OCI-LY1 (cell line): ENCODE data around the gene RESP18.

ENCODE experiments used
- EZH2 ChIP-seq: fragments of 200-600 bp; sonication (generic), shearing (Covaris generic); IDR thresholded peaks from 2 replicates; pipeline ENCODE4 v1.8.0; 2017; ENCODE audit warnings: borderline replicate concordance, mixed run types, mild to moderate bottlenecking, antibody characterized with exemption, low read length, moderate library complexity, mixed read lengths
- TF ChIP-seq, protein P1 (sequence below): fragments of 200-600 bp; sonication (generic), shearing (Covaris generic); IDR thresholded peaks from 2 replicates; pipeline ENCODE4 v1.5.1; 2017; ENCODE audit warnings: mild to moderate bottlenecking, antibody characterized with exemption, low read length, moderate library complexity, mixed read lengths

DNA sequence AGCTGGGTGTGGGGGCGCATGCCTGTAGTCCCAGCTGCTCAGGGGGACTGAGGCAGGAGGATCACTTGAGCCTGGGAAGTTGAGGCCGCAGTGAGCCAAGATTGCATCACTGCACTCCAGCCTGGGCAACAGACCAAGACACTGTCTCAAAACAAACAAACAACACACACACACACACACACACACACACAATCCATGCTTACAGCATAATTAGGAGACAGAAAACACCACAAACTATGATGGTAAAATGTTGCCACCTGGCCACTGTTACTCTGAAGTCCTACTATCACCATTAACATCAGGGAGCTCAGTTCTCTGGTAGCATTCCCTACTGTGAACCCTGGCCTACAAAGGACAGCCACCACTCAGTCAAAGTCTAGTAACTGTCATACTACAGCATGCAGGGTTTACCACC, 36.9 kb upstream of the RESP18 start:
- TF ChIP-seq, protein P1, sequence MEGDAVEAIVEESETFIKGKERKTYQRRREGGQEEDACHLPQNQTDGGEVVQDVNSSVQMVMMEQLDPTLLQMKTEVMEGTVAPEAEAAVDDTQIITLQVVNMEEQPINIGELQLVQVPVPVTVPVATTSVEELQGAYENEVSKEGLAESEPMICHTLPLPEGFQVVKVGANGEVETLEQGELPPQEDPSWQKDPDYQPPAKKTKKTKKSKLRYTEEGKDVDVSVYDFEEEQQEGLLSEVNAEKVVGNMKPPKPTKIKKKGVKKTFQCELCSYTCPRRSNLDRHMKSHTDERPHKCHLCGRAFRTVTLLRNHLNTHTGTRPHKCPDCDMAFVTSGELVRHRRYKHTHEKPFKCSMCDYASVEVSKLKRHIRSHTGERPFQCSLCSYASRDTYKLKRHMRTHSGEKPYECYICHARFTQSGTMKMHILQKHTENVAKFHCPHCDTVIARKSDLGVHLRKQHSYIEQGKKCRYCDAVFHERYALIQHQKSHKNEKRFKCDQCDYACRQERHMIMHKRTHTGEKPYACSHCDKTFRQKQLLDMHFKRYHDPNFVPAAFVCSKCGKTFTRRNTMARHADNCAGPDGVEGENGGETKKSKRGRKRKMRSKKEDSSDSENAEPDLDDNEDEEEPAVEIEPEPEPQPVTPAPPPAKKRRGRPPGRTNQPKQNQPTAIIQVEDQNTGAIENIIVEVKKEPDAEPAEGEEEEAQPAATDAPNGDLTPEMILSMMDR = no peak
- no peak for TF ChIP-seq EZH2
